Measurements from ENCODE around the gene PTCD2. TPM values are rescaled to one million over a fixed set of nuclear protein-coding genes. Genes with fewer than 3 reads are reported as not detected.
A peak's percentile ranks its signal among the peaks of the same experiment; 100 is the strongest.

Gene PTCD2
- total and polyA plus RNA-seq, 9 of the 15 experiments (the other 6 are each of a cell fraction or from before 2014, with no cell fraction given), result 11.9 to 28.5 (median 18.6) TPM

- FAIRE-seq (peak; percentile 59), ATAC-seq (peak; percentile 81), DNase-seq (ENCODE audit: extremely low read depth in 1 of 4, low spot score in 3 of 4) (peak; percentile 38 to 62 (median 46))
- Histone ChIP-seq H4K20me1 (replicated peaks; ENCODE audit: control insufficient read depth, insufficient read depth, low read length) (no peaks in the 10 kb centered on the region), H3K27me3 (ENCODE audit: control insufficient read depth in 2 of 2, insufficient read depth in 2 of 2, low read length in 2 of 2) (no peaks in the 10 kb centered on the region), H3K27ac (ENCODE audit: extremely low read depth, low read depth, low read length) (peak overlapping the region; percentile 73; the same call in 2 of the 3 replicates), H3K4me3 (no peak overlapping the region), H3K4me1 (replicated peaks in 1 of 2; ENCODE audit: control insufficient read depth in 2 of 2, insufficient read depth in 2 of 2, low read length in 2 of 2) (peaks cover 7 to 33% of the 10 kb centered on the region in 2 experiments; a peak in 3 of 5 replicates), H3K9me1 (ENCODE audit: control insufficient read depth, insufficient read depth, low read length) (no peaks in the 10 kb centered on the region), H3K9me3 (replicated peaks; ENCODE audit: control insufficient read depth, insufficient read depth, low read depth, low read length) (no peaks in the 10 kb centered on the region), H2AFZ (ENCODE audit: low read depth, low read length) (no peak overlapping the region), H3K4me2 (ENCODE audit: insufficient read depth, low read length) (no peak overlapping the region; the same call in 1 of the 2 replicates), H3K9ac (ENCODE audit: insufficient read depth in 1 of 2, low read depth in 2 of 2, low read length in 2 of 2) (no peak overlapping the region), H3K36me3 (ENCODE audit: control insufficient read depth, insufficient read depth, low read length) (peaks cover 51% of the 10 kb centered on the region), H3K79me2 (ENCODE audit: control insufficient read depth, insufficient read depth, low read length) (peaks cover 32% of the 10 kb centered on the region)
- in situ Hi-C loops (cut with MboI) (no loop called here), intact Hi-C loops (cut with micrococcal nuclease) (loop anchor here (5.0 kb wide), 1 partner anchor 48 kb away; no protein-coding TSS in a partner anchor)
- no TSS peak for BruUV-seq (replicated peaks)
- WGBS (ENCODE audit: insufficient coverage, low coverage, missing lambda C conversion rate), result 13% methylated on average over 2 of the region's 2 CpGs
- POLR2A ChIA-PET, result interaction anchor here (0.6 to 3.1 kb wide), 8 partner anchors 12 to 496 kb away, joined by 3 to 17 read pairs (median 4); no protein-coding TSS in a partner anchor
- CTCF ChIA-PET (ENCODE audit: low intra/inter-chr PET ratio), result no interaction called here
- TF ChIP-seq GATAD2B (IDR thresholded peaks at IDR 0.05; ENCODE audit: borderline replicate concordance), result 0 out of 2 replicates have a peak, but pooled peaks have one; percentile 20
- TF ChIP-seq RFX1 (IDR thresholded peaks at IDR 0.05), result no peak
- TF ChIP-seq ZBTB2 (IDR thresholded peaks at IDR 0.05), result no peak
- TF ChIP-seq SMARCC2 (IDR thresholded peaks at IDR 0.05; ENCODE audit: low read depth), result no peak
- no peak for TF ChIP-seq TFAM (CRISPR knock-in tag; conservative IDR thresholded peaks at IDR 0.05)
- no peak for TF ChIP-seq ZNF395 (CRISPR knock-in tag; IDR thresholded peaks at IDR 0.05)
- no peak for TF ChIP-seq CBX5 (IDR thresholded peaks at IDR 0.05; ENCODE audit: borderline replicate concordance, low read depth)
- no peak for TF ChIP-seq E2F6 (IDR thresholded peaks at IDR 0.05; ENCODE audit: borderline replicate concordance in 1 of 2, extremely low read depth in 1 of 2, insufficient read depth in 1 of 2, insufficient read length in 1 of 2, low read depth in 1 of 2, low read length in 1 of 2, poor library complexity in 1 of 2, severe bottlenecking in 1 of 2)
- no peak for TF ChIP-seq RNF2 (IDR thresholded peaks at IDR 0.05)
- no peak for TF ChIP-seq ILK (tag; IDR thresholded peaks at IDR 0.05; ENCODE audit: borderline replicate concordance, low read depth)
- TF ChIP-seq PHF8 (IDR thresholded peaks at IDR 0.05; ENCODE audit: borderline replicate concordance, low read length), result no peak
- TF ChIP-seq NFYB (IDR thresholded peaks at IDR 0.05; ENCODE audit: extremely low read depth, insufficient read length), result no peak
- TF ChIP-seq ETV6 (IDR thresholded peaks at IDR 0.05; ENCODE audit: borderline replicate concordance in 1 of 2, low read depth in 2 of 2, low read length in 1 of 2), result no peak
- no peak for TF ChIP-seq ETV6 (CRISPR knock-in tag; IDR thresholded peaks at IDR 0.05; ENCODE audit: borderline replicate concordance)
- no peak for TF ChIP-seq ZNF253 (CRISPR knock-in tag; conservative IDR thresholded peaks at IDR 0.05)
- TF ChIP-seq ZNF165 (CRISPR knock-in tag; IDR thresholded peaks at IDR 0.05; ENCODE audit: borderline replicate concordance), result no peak
- TF ChIP-seq L3MBTL2 (IDR thresholded peaks at IDR 0.05), result 0 out of 2 replicates have a peak, but pooled peaks have one; percentile 19
- TF ChIP-seq ZNF146 (CRISPR knock-in tag; IDR thresholded peaks at IDR 0.05; ENCODE audit: unreplicated experiment), result no peak
- peak in 1 of 2 experiments; percentile 55; a peak in 1 of 4 replicates for TF ChIP-seq ARNT (IDR thresholded peaks at IDR 0.05)
These were observed 39.5 kb upstream of the PTCD2 start for GRCh38 chr5:72280581-72281069.
